HFF-Myc (cell line): Measurements from ENCODE around the gene CMTM3.
"Not testable (repeated sequence)": the region's sequence is repeated elsewhere in the genome, so short reads cannot be mapped to it uniquely, and the experiment has no call there.

ENCODE experiments used
- DNase-seq: peaks from one replicate; pipeline ENCODE4 v3.0.0-alpha.2; 2011; ENCODE audit warnings: low read depth; ENCODE audit errors: extremely low read depth
- H3K4me3 ChIP-seq: replicated peaks from 2 replicates; pipeline ENCODE4 v1.5.1; 2011; ENCODE audit warnings: low read depth, mild to moderate bottlenecking, control low read depth, low read length
- TF ChIP-seq, protein P1 (sequence below): IDR thresholded peaks from 2 replicates; pipeline ENCODE4 v1.5.1; 2012; ENCODE audit warnings: mild to moderate bottlenecking, low read depth, low read length, control low read depth; ENCODE audit errors: missing control alignments

CMTM3 gene

DNA sequence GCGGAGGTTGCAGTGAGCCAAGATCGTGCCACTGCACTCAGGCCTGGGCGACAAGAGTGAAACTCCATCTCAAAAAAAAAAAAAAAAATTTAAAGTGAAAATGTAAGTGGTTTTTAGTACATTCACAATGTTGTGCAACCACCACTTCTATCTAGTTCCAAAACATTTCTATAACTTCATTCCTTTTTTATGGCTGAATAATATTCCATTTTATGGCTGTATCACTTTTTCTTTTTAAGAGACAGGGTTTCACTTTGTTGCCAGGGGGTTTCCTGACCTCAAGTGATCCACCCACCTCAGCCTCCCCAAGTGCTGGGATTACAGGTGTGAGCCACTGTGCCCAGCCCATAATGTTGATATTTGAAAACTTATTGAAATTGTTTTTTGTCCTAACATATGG is 11.7 kb upstream of the CMTM3 start:
- DNase-seq, result no peak
- H3K4me3 ChIP-seq, result no peak overlapping the region
- TF ChIP-seq, protein P1, sequence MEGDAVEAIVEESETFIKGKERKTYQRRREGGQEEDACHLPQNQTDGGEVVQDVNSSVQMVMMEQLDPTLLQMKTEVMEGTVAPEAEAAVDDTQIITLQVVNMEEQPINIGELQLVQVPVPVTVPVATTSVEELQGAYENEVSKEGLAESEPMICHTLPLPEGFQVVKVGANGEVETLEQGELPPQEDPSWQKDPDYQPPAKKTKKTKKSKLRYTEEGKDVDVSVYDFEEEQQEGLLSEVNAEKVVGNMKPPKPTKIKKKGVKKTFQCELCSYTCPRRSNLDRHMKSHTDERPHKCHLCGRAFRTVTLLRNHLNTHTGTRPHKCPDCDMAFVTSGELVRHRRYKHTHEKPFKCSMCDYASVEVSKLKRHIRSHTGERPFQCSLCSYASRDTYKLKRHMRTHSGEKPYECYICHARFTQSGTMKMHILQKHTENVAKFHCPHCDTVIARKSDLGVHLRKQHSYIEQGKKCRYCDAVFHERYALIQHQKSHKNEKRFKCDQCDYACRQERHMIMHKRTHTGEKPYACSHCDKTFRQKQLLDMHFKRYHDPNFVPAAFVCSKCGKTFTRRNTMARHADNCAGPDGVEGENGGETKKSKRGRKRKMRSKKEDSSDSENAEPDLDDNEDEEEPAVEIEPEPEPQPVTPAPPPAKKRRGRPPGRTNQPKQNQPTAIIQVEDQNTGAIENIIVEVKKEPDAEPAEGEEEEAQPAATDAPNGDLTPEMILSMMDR, result no peak

DNA sequence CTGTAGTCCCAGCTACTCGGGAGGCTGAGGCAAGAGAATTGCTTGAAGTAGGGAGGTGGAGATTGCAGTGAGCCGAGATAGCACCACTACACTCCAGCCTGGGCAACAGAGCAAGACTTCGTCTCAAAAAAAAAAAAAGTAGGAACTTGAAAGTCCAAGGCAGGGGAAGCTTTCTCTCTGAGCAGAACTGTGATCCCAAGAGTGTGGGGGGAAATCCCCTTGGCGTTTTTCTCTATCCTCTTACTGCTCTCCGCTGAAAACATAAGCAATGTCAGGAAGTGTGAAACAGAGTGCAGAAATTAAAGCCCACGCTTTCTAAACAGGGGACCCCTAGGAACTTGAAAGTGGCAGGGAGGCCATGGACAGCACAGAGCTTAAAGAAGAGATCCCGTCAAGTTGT is 9.8 kb upstream of the CMTM3 start:
- no peak overlapping the region for H3K4me3 ChIP-seq
- no peak for DNase-seq
- TF ChIP-seq, protein P1, result no peak

DNA sequence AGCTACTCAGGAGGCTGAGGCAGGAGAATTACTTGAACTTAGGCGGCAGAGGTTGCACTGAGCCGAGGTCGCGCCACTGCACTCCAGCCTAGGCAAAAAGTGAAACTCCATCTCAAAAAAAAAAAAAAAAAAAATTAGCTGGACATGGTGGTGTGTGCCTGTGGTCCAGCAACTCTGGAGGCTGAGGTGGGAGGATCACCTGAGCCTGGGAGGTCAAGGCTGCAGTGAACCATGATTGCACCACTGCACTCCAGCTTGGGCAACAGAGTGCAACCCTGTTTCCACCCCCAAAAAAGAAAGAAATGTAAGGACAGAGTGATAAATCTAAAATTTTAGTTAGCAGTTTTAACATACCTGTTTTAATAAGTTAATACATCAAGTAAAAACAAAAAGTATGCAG is 7.9 kb upstream of the CMTM3 start:
- DNase-seq, H3K4me3 ChIP-seq: not testable (repeated sequence)

DNA sequence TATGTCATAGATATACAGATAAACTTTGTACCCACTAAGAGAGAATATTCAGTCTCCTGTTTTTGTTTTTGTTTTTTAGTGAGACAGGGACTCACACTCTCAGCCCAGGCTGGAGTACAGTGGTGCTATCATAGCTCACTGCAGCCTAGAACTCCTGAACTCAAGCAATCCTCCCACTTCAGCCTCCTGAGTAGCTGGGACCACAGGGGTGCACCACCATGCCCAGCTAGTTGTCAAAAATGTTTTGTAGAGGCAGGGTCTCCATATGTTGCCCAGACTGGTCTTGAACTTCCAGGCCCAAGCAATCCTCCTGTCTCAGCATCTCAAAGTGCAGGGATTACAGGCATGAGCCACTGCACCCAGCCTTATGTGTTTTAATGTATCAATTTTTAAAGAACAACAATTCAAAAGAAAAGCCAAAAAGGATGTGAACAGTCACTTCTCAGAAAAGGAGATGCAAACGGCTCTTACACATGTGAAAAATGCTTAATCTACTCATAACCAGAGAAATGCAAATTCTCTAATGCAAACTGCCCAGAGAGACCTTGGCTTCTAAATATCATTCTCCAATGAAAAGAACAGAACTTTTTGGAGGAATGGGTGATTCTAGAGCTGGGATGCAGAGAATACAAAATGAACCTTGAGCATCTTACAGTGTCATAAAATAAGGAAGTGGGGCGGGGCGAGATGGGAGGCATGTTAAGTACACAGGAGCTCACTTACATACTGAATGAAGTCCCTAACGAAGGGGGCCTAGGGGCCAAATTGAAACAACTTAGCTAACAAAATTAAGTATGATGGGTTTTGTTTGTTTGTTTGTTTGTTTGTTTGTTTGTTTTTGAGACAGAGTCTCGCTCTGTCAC is 7.3 kb upstream of the CMTM3 start:
- no peak for DNase-seq
- no peak overlapping the region for H3K4me3 ChIP-seq
- TF ChIP-seq, protein P1, result no peak

DNA sequence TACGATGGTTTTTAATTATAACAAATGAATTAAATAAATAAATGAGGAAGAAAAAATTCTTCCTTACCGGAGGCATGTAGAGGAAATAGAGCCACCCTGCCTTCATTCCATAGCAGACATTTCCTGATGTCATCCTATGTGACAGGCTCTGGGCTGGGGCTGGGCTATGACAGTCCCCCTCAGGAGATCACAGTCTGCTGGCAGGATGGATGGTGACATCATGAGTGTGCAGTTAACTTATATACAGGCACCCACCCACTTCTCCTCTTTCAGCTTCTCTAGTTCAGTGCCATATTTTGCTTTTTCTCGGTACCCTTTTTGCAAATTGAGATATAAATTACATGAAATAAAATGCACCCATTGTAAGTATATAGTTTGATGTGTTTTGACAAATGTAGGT is 6.4 kb upstream of the CMTM3 start:
- TF ChIP-seq, protein P1, result no peak
- DNase-seq, result no peak

DNA sequence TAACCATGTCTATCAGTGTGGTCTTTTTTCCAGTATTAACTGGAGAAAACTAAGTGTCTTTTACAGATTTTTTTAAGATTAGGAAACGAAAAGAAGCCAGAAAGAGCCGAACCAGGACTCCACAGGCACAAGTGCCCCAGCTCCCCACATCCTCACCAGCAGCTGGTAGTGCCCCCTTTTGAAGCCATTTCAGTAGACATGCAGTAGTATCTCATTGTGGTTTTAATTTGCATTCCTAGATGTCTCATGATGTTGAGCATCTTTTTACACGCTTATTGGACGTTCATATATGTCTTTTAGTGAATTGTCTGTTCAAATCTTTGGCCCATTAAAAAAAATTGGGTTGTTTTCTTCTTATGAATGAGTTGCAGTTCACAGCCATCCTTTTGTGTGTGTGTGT is 4.8 kb upstream of the CMTM3 start:
- TF ChIP-seq, protein P1, result no peak
- DNase-seq, result no peak
- no peak overlapping the region for H3K4me3 ChIP-seq

More for the DNA sequence above, 6.4 kb upstream of the CMTM3 start:
- no peak overlapping the region for H3K4me3 ChIP-seq

DNA sequence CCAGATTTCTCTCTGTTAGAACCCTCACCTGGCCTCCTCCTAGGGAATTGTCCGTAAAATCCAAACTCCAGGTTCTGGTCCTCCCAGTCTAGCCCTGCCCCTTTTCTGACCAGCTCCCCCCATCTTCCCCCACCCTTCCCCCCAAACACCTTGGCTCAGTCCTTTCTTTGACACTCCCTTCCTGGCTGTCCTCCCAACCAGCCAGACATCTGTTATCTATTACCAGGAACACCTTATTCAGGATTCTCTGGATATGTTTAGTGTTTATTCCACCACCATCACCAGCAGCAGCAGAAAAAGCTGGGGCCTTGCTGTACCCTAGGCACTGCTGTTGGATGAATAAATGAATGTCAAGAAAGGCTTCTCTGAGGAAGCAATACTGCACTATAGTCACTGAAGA is 4.0 kb upstream of the CMTM3 start:
- no peak for DNase-seq
- H3K4me3 ChIP-seq, result no peak overlapping the region
- TF ChIP-seq, protein P1, result no peak
